Skeletal muscle cell (primary cell): ENCODE results near the gene WDR88.

ENCODE experiments used
- DNase-seq: peaks from one replicate; pipeline ENCODE4 v3.0.0-alpha.2; 2010; ENCODE audit warnings: low read depth
- H3K4me3 ChIP-seq: 2 replicates; pipeline ENCODE4 v1.5.1; 2011; ENCODE audit warnings: low read depth, mild to moderate bottlenecking, control low read depth, low read length, moderate library complexity

WDR88 gene

GRCh38 chr19:33193269-33193864 is 61.5 kb downstream of the WDR88 start:
- H3K4me3 ChIP-seq: no peak overlapping the region

DNA sequence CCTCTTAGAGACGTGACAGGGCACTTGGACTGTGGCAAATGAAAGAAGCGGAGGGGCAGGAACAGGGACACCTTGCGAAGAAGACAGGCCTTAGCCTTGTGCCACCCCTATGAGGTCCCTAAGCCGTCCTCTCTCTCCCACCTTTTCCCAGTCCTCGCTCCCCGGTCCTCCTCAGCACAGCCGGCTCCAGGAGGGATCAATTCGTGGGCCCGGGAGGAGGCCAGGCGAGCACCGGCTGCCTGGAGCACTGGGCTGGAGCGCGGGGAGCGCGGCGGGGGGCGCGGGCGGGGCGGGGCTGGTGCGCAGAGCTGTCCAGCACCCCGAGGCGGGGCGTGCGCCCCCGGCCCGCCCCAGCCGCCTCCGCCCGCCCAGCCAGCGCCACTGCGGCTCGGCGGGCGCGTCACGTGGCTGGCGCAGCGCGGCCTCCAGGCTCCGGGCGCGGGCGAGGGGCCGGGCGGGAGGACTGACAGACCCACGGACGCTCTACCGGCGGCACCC is 62.0 kb downstream of the WDR88 start, which contains the start of gene LRP3:
TSS of gene LRP3 (plus strand) at position 466 of the 498 bp plus-strand sequence. CDS start 456 bp downstream, outside the sequence.
- H3K4me3 ChIP-seq: peak within 1 kb of the TSS; percentile 57
- no peak for DNase-seq

More at GRCh38 chr19:33193269-33193864, 61.5 kb downstream of the WDR88 start:
- no peak for DNase-seq

DNA sequence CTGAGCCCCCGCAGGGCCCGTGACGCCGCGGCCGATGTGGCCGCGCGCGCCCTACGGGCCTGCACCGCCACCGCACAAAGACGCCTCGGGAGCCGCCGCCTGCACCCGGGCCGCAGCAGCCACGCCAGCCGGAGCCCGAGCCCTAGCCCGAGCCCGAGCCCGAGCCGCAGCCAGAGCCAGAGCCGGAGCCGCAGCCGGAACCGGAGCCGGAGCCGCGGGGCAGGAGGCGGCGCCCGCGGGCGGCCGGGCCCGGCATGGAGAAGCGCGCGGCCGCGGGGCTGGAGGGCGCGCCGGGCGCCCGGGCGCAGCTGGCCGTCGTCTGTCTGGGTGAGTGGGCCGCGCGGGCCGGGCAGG is 62.6 kb downstream of the WDR88 start:
- H3K4me3 ChIP-seq: peak overlapping the region; percentile 57
- no peak for DNase-seq

GRCh38 chr19:33194886-33195644 is 63.2 kb downstream of the WDR88 start:
- H3K4me3 ChIP-seq: peak overlapping the region; percentile 57
- no peak for DNase-seq

DNA sequence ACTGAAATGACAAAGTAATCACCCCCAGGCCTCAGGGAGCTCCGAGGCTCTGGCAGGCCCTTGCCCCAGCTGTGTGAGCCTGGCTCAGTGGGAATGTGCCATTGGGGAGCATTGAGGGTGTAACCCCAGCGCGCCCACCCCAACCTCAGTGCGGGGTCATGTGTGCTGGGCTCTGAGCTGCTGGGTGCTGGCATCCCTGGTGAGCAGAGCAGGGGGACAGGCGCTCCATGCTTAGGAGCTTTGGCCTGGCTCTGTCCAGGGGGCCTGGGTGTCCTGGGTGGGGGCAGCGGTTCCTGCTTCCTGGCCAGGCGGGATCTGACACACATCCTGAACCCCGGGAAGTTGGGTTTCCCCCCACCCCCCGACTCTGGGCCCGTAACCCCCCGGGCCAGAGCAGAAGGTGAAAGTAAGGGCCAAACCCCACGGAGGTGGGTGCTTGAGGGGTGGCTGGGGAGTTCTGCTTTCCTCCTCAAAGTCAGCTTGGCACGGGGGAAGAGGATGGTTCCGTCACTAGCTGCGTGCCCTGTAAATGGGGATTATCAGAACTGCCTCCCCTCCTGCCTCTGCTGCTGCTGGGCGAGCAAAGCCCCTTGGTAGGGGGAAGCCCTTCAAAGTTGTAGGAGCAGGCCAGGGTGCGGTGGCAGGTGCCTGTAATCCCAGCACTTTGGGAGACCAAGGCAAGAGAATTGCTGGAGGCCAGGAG is 63.9 kb downstream of the WDR88 start:
- H3K4me3 ChIP-seq: peak overlapping the region; percentile 57
- no peak for DNase-seq

- DNase-seq: no peak
- H3K4me3 ChIP-seq: no peak overlapping the region
Observed at GRCh38 chr19:33196446-33197193, 64.7 kb downstream of the WDR88 start.

DNA sequence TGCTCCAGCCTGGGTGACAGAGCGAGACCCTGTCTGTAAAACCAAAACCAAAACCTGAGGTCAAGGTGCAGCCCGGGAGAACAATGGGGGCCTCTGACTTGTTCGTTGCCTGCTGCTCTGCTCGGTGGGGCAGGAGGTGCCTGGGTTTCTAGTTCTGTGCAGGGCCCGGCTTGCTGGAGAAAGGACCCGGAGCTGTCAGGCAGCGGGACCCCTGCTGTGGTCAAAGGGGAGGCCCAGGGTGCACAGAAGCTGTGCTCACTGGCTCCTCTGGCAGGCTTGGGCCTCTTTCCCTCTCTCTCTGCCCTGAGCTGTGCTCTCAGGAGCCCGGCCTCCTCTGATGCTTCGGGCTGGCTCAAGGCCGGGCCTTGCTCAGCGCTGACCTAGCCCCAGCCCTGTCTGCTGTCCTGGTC is 65.7 kb downstream of the WDR88 start:
- H3K4me3 ChIP-seq: no peak overlapping the region
- DNase-seq: no peak

DNA sequence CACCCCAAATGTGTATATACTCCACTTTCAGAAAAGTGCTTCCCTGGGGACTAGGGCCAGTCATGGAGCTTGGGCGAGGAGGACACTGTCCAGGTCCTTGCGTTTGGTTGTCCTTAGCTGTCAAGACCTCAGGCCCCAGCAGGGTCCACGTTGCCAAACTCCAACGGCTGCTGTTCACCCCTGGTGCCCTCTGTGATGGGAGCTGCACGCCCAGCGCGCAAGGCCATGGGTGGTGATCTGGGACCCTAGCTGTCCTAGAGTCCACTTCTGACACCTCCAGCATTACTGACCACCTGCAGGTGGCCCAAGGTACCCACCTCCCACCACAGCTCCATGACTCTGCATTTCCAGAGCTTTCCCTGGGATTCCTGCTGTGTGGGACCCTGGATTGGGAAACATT is 66.3 kb downstream of the WDR88 start:
- DNase-seq: no peak
- H3K4me3 ChIP-seq: no peak overlapping the region

- DNase-seq: no peak
Observed at GRCh38 chr19:33199441-33200265, 67.7 kb downstream of the WDR88 start.

GRCh38 chr19:33201473-33201872 is 69.6 kb downstream of the WDR88 start:
- no peak for DNase-seq
- no peak overlapping the region for H3K4me3 ChIP-seq

More at GRCh38 chr19:33199441-33200265, 67.7 kb downstream of the WDR88 start:
- no peak overlapping the region for H3K4me3 ChIP-seq

GRCh38 chr19:33201886-33202545 is 70.1 kb downstream of the WDR88 start:
- no peak overlapping the region for H3K4me3 ChIP-seq
- DNase-seq: no peak

- no peak for DNase-seq
Observed at GRCh38 chr19:33202546-33203507, 70.9 kb downstream of the WDR88 start.

GRCh38 chr19:33203529-33203928 is 71.6 kb downstream of the WDR88 start:
- DNase-seq: no peak
- no peak overlapping the region for H3K4me3 ChIP-seq

More at GRCh38 chr19:33202546-33203507, 70.9 kb downstream of the WDR88 start:
- no peak overlapping the region for H3K4me3 ChIP-seq

- no peak overlapping the region for H3K4me3 ChIP-seq
- DNase-seq: no peak
Observed at GRCh38 chr19:33204136-33204973, 72.4 kb downstream of the WDR88 start.

DNA sequence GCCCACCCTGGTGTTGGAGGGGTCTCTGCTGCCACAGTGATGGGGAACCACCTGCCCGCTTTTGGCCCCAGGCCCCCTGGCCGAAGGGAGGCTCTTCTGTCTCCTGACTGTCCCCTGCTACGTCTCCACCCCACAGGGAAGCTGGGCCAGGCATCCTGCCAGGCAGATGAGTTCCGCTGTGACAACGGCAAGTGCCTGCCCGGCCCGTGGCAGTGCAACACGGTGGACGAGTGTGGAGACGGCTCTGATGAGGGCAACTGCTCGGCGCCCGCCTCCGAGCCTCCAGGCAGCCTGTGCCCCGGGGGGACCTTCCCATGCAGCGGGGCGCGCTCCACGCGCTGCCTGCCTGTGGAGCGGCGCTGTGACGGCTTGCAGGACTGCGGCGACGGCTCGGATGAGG is 73.2 kb downstream of the WDR88 start:
- no peak for DNase-seq
- H3K4me3 ChIP-seq: no peak overlapping the region

- DNase-seq: no peak
Observed at GRCh38 chr19:33205531-33206260, 73.8 kb downstream of the WDR88 start.

More at GRCh38 chr19:33205531-33206260, 73.8 kb downstream of the WDR88 start:
- no peak overlapping the region for H3K4me3 ChIP-seq
